B cell (primary cell): Measurements from ENCODE around the gene LDB3. TPM values are rescaled to one million over a fixed set of nuclear protein-coding genes. Genes with fewer than 3 reads are reported as not detected.

ENCODE experiments used
- ATAC-seq: fragments of 200-7000 bp; cut with Tn5 transposase; one replicate; pipeline ENCODE4 v1.10.0; 2021; ENCODE audit warnings: low read depth, mild to moderate bottlenecking, moderate number of reproducible peaks, moderate library complexity
- CTCF ChIA-PET: fragments of 350-600 bp; sonication (Branson Sonifier 250); formaldehyde crosslinking; loops from one replicate; lab custom pipeline; 2021; ENCODE audit warnings: antibody characterized with exemption, inconsistent platforms; lab: Charles Lee
- POLR2A ChIA-PET: fragments of 350-600 bp; sonication (Branson Sonifier 250); formaldehyde crosslinking; loops from one replicate; lab custom pipeline; 2021; ENCODE audit warnings: antibody characterized with exemption; lab: Charles Lee
- DNase-seq: peaks from one replicate; pipeline ENCODE4 v3.0.0; 2013
- H2AFZ ChIP-seq: 2 replicates; pipeline ENCODE4 v1.6.1; 2012; ENCODE audit warnings: mild to moderate bottlenecking, low read depth, low read length; ENCODE audit not compliant: insufficient read depth, poor library complexity, severe bottlenecking
- H3K27ac ChIP-seq, 2 donors: 1 replicate in 1 of 2; 2 replicates in 1 of 2; pipeline ENCODE4 v1.5.1; 2012 to 2013; ENCODE audit warnings: low read length in 2 of 2, mild to moderate bottlenecking in 2 of 2, moderate library complexity in 1 of 2
- H3K27me3 ChIP-seq, 4 experiments: fragments of 200-600 bp in 1 of 4; sonication (generic) in 1 of 4; replicated peaks in 1 of 4; 1 replicate in 2 of 4; 2 replicates in 2 of 4; pipeline versions ENCODE4 v1.6.1 to v1.7.0; 2013 to 2016; ENCODE audit warnings: low read length in 3 of 4, mild to moderate bottlenecking in 2 of 4, mixed read lengths in 1 of 4, moderate library complexity in 1 of 4; ENCODE audit not compliant: insufficient read depth in 4 of 4, control insufficient read depth in 3 of 4; ENCODE audit errors: control extremely low read depth in 1 of 4
- H3K36me3 ChIP-seq, 2 experiments: replicated peaks in 1 of 2; 1 replicate in 1 of 2; 2 replicates in 1 of 2; pipeline versions ENCODE4 v1.6.1 to v1.7.1; 2013; ENCODE audit warnings: low read length in 1 of 2; ENCODE audit not compliant: insufficient read depth in 2 of 2, control insufficient read depth in 1 of 2; ENCODE audit errors: control extremely low read depth in 1 of 2, extremely low read depth in 1 of 2
- H3K4me1 ChIP-seq, 2 donors: fragments of 200-600 bp in 1 of 2; sonication (generic) in 1 of 2; 1 replicate in 1 of 2; 2 replicates in 1 of 2; pipeline versions ENCODE4 v1.5.1 to v1.6.1; 2013 to 2017; ENCODE audit warnings: low read length in 2 of 2; ENCODE audit not compliant: control insufficient read depth in 2 of 2, insufficient read depth in 2 of 2
- H3K4me2 ChIP-seq: replicated peaks from 2 replicates; pipeline ENCODE3; 2012; ENCODE audit warnings: mild to moderate bottlenecking, low read depth, low read length; ENCODE audit not compliant: poor library complexity, severe bottlenecking
- H3K4me3 ChIP-seq, 5 experiments: fragments of 200-600 bp in 1 of 5; sonication (generic) in 1 of 5; 1 replicate in 3 of 5; 2 replicates in 2 of 5; pipeline versions ENCODE4 v1.5.1 to v1.7.0; 2011 to 2016; ENCODE audit warnings: low read length in 4 of 5, mild to moderate bottlenecking in 4 of 5, low read depth in 2 of 5, control low read depth in 1 of 5, moderate library complexity in 1 of 5; ENCODE audit not compliant: insufficient read depth in 1 of 5; ENCODE audit errors: control extremely low read depth in 1 of 5, extremely low read depth in 1 of 5
- H3K79me2 ChIP-seq: fragments of 200-600 bp; sonication (generic); one replicate; pipeline ENCODE4 v1.6.0; 2016; ENCODE audit warnings: low read length; ENCODE audit not compliant: control insufficient read depth, insufficient read depth
- H3K9ac ChIP-seq: fragments of 200-600 bp; sonication (generic); 2 replicates; pipeline ENCODE4 v1.6.1; 2017; ENCODE audit warnings: mild to moderate bottlenecking, low read length, moderate library complexity
- H3K9me3 ChIP-seq, 3 donors: one replicate each; pipeline versions ENCODE4 v1.6.1 to v1.7.1; 2013; ENCODE audit warnings: low read length in 2 of 3; ENCODE audit not compliant: control insufficient read depth in 2 of 3, insufficient read depth in 1 of 3; ENCODE audit errors: control extremely low read depth in 1 of 3
- H4K20me1 ChIP-seq: 2 replicates; pipeline ENCODE4 v1.6.0; 2012; ENCODE audit warnings: mild to moderate bottlenecking, low read length; ENCODE audit not compliant: insufficient read depth, control insufficient read depth, poor library complexity, severe bottlenecking
- H3K27ac Mint-ChIP-seq: one replicate; pipeline ENCODE4 v1.8.0; 2021; ENCODE audit warnings: mixed read lengths
- H3K27me3 Mint-ChIP-seq: one replicate; pipeline ENCODE4 v1.8.0; 2021; ENCODE audit warnings: mixed read lengths
- H3K4me1 Mint-ChIP-seq: one replicate; pipeline ENCODE4 v1.8.0; 2021; ENCODE audit warnings: mixed read lengths
- H3K4me3 Mint-ChIP-seq: one replicate; pipeline ENCODE4 v1.8.0; 2021; ENCODE audit warnings: mixed read lengths
- H3K9me3 Mint-ChIP-seq: one replicate; pipeline ENCODE4 v1.8.0; 2022; ENCODE audit warnings: mixed read lengths; ENCODE audit not compliant: insufficient read depth
- EZH2 ChIP-seq: IDR thresholded peaks from 2 replicates; pipeline ENCODE4 v1.6.1; 2012; ENCODE audit warnings: borderline replicate concordance, low read depth, mild to moderate bottlenecking, moderate library complexity, low read length; ENCODE audit not compliant: insufficient read depth, poor library complexity, severe bottlenecking
- WGBS: methylation state at CpG from one replicate; pipeline ENCODE4 v1.1.5; 2013; ENCODE audit warnings: missing lambda C conversion rate; ENCODE audit not compliant: insufficient coverage; 5-methylcytosine and 5-hydroxymethylcytosine counted together
- intact Hi-C: fragments of 100-400 bp; cut with micrococcal nuclease; formaldehyde crosslinking; loops from one replicate; pipeline ENCODE4 v1.10.0; 2022
- polyA plus RNA-seq: library from polyadenylated mRNA; depleted of rRNA; stranded (reverse); fragments of >200 nt; gene quantifications from 2 replicates; pipeline ENCODE4 v1.2.3, GENCODE V29; 2012
- total RNA-seq, 2 donors: library from RNA; stranded (reverse); fragments of 120-200 nt in 1 of 2; gene quantifications; 1 replicate in 1 of 2; 2 replicates in 1 of 2; pipeline versions ENCODE4 v1.2.3 to v1.2.4, GENCODE V29; 2013 to 2022
- TF ChIP-seq, protein P1 (sequence below): fragments of 200-600 bp; IDR thresholded peaks from one replicate; pipeline ENCODE4 v1.8.0; 2022; ENCODE audit warnings: antibody characterized with exemption, mild to moderate bottlenecking

LDB3 gene
- total and polyA plus RNA-seq, 2 donors (not counting 1 experiment from before 2014, with no cell fraction given), result 0.01 to 0.07 TPM

DNA sequence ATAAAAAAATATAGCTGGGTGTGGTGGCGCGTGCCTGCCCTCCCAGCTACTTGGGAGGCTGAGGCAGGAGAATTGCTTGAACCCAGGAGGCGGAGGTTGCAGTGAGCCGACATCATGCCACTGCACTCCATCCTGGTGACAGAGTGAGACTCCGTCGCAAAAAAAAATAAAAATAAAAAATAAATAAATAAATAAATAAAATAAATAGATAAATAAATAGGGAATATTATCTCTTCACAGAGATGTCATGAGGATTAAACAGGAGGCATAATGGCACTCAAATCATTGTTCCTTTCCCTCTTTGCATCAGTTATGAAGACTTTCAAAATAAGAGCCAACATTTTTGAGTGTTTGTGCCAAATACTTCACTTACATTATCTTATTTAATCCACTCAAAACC, 56.1 kb downstream of the LDB3 start:
- H3K79me2 ChIP-seq, result no peaks in the 10 kb centered on the region
- H3K27me3 ChIP-seq, result peaks cover 0 to 4% (median 2%) of the 10 kb centered on the region in 4 experiments
- H3K9me3 Mint-ChIP-seq, result no peaks in the 10 kb centered on the region
- H3K27ac Mint-ChIP-seq, result no peak overlapping the region
- intact Hi-C loops, result no loop called here
- peaks cover 0 to 6% (median 0%) of the 10 kb centered on the region in 3 donors for H3K9me3 ChIP-seq
- no peak overlapping the region for H3K4me3 Mint-ChIP-seq
- peaks cover 23% of the 10 kb centered on the region for H3K27me3 Mint-ChIP-seq
- no peak overlapping the region for H3K4me2 ChIP-seq
- H4K20me1 ChIP-seq, result no peaks in the 10 kb centered on the region
- no peaks in the 10 kb centered on the region for H3K36me3 ChIP-seq
- ChIA-PET POLR2A (no interaction called here), CTCF (no interaction called here)
- H2AFZ ChIP-seq, result no peak overlapping the region
- DNase-seq (no peak), ATAC-seq (no peak)
- H3K4me1 ChIP-seq, result no peaks in the 10 kb centered on the region
- TF ChIP-seq, protein P1, sequence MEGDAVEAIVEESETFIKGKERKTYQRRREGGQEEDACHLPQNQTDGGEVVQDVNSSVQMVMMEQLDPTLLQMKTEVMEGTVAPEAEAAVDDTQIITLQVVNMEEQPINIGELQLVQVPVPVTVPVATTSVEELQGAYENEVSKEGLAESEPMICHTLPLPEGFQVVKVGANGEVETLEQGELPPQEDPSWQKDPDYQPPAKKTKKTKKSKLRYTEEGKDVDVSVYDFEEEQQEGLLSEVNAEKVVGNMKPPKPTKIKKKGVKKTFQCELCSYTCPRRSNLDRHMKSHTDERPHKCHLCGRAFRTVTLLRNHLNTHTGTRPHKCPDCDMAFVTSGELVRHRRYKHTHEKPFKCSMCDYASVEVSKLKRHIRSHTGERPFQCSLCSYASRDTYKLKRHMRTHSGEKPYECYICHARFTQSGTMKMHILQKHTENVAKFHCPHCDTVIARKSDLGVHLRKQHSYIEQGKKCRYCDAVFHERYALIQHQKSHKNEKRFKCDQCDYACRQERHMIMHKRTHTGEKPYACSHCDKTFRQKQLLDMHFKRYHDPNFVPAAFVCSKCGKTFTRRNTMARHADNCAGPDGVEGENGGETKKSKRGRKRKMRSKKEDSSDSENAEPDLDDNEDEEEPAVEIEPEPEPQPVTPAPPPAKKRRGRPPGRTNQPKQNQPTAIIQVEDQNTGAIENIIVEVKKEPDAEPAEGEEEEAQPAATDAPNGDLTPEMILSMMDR, result no peak
- TF ChIP-seq EZH2, result no peak
- H3K4me3 ChIP-seq, result no peak overlapping the region
- no peak overlapping the region for H3K27ac ChIP-seq
- peaks cover 5% of the 10 kb centered on the region for H3K4me1 Mint-ChIP-seq
- H3K9ac ChIP-seq, result no peak overlapping the region
- no CpG with 5 or more reads among the region's 6 CpGs for WGBS

DNA sequence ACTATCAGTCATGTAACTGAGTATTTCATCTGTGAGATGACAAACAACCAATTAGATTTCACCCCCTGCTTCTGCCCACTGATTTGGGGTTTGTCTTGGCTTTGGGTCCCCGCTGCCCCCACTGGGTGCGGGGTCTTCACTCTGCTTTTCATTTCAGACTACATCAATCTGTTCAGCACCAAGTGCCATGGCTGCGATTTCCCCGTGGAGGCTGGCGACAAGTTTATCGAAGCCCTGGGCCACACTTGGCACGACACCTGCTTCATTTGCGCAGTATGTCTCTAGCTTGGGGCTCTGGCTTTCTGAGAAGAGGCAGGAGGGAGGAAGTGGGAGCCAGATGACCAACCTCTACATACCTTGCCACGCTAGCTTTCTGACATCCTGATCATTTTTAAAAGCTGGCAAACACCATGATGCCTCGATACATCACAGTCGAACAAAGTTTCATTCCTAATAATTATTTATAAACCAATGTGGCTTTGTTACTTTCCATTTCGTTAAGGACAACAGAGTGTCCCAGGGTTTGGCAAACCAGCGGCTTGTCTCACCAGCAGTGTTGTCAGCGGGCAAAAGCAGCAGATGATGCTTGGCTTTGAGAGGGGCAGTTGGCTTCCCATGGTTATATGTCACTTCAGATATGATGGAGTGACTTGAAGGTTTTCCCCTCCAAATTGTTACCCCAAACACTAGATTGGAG, 57.8 kb downstream of the LDB3 start:
- Mint-ChIP-seq H3K4me1 (peaks cover 5% of the 10 kb centered on the region), H3K9me3 (no peaks in the 10 kb centered on the region), H3K4me3 (no peak overlapping the region), H3K27ac (no peak overlapping the region), H3K27me3 (peaks cover 22% of the 10 kb centered on the region)
- no peak overlapping the region for H2AFZ ChIP-seq
- TF ChIP-seq, protein P1, result no peak
- no peak for TF ChIP-seq EZH2
- ChIA-PET POLR2A (no interaction called here), CTCF (no interaction called here)
- H3K4me3 ChIP-seq, result no peak overlapping the region
- intact Hi-C loops, result no loop called here
- DNase-seq (no peak), ATAC-seq (no peak)
- H3K9me3 ChIP-seq, result peaks cover 0 to 6% (median 0%) of the 10 kb centered on the region in 3 donors
- H3K4me2 ChIP-seq, result no peak overlapping the region
- no peak overlapping the region for H3K9ac ChIP-seq
- no peaks in the 10 kb centered on the region for H3K79me2 ChIP-seq
- H3K4me1 ChIP-seq, result no peaks in the 10 kb centered on the region
- H3K27ac ChIP-seq, result no peak overlapping the region
- H3K36me3 ChIP-seq, result no peaks in the 10 kb centered on the region
- H3K27me3 ChIP-seq, result peaks cover 0 to 4% (median 2%) of the 10 kb centered on the region in 4 experiments
- no peaks in the 10 kb centered on the region for H4K20me1 ChIP-seq
- WGBS, result 86% methylated on average over 5 of the region's 14 CpGs
